GM23338 (cell line): ENCODE data around the gene LACC1. TPM values are rescaled to one million over a fixed set of nuclear protein-coding genes. Genes with fewer than 3 reads are reported as not detected.

Experiments
- ATAC-seq: fragments of 200-7000 bp; cut with Tn5 transposase; 3 replicates; pipeline ENCODE4 v1.9.1; 2020
- DNase-seq: peaks from one replicate; pipeline ENCODE4 v3.0.0-alpha.2; 2015; ENCODE audit warnings: low spot score
- H2AFZ ChIP-seq: fragments of 200-600 bp; sonication (generic); 2 replicates; pipeline ENCODE4 v1.8.0; 2016; ENCODE audit warnings: antibody characterized with exemption, mild to moderate bottlenecking, moderate library complexity
- H3F3A ChIP-seq: fragments of 200-600 bp; sonication (generic); replicated peaks from 2 replicates; pipeline ENCODE4 v1.8.0; 2017; ENCODE audit warnings: antibody characterized with exemption, mixed run types, low read depth
- H3K27ac ChIP-seq: fragments of 200-600 bp; sonication (generic); 2 replicates; pipeline ENCODE4 v1.6.1; 2016; ENCODE audit warnings: low read depth
- H3K27me3 ChIP-seq: fragments of 200-600 bp; sonication (generic); 2 replicates; pipeline ENCODE4 v1.8.0; 2016; ENCODE audit warnings: mild to moderate bottlenecking, mixed run types, moderate library complexity; ENCODE audit not compliant: insufficient read depth
- H3K36me3 ChIP-seq: fragments of 200-600 bp; sonication (generic); 2 replicates; pipeline ENCODE4 v1.8.0; 2016; ENCODE audit warnings: mild to moderate bottlenecking; ENCODE audit not compliant: insufficient read depth
- H3K4me1 ChIP-seq: fragments of 200-600 bp; sonication (generic); 2 replicates; pipeline ENCODE4 v1.8.0; 2016; ENCODE audit warnings: mild to moderate bottlenecking, moderate library complexity; ENCODE audit not compliant: insufficient read depth
- H3K4me2 ChIP-seq: fragments of 200-600 bp; sonication (generic); 2 replicates; pipeline ENCODE4 v1.7.1; 2017; ENCODE audit warnings: mixed run types
- H3K4me3 ChIP-seq: fragments of 200-600 bp; sonication (generic); 2 replicates; pipeline ENCODE4 v1.6.1; 2016; ENCODE audit warnings: mixed run types
- H3K79me2 ChIP-seq: fragments of 200-600 bp; sonication (generic); replicated peaks from 2 replicates; pipeline ENCODE4 v1.8.0; 2017; ENCODE audit warnings: mild to moderate bottlenecking; ENCODE audit not compliant: insufficient read depth
- H3K9me2 ChIP-seq: fragments of 200-600 bp; sonication (generic); 2 replicates; pipeline ENCODE4 v1.8.0; 2017; ENCODE audit not compliant: insufficient read depth
- H4K20me1 ChIP-seq: fragments of 200-600 bp; sonication (generic); replicated peaks from 2 replicates; pipeline ENCODE4 v1.8.0; 2017; ENCODE audit warnings: mild to moderate bottlenecking; ENCODE audit not compliant: insufficient read depth
- H3K27ac Mint-ChIP-seq: 2 replicates; pipeline ENCODE4 v1.8.0; 2020; ENCODE audit warnings: inconsistent platforms, mild to moderate bottlenecking, moderate library complexity, mixed read lengths
- H3K27me3 Mint-ChIP-seq: 3 replicates; pipeline ENCODE4 v1.8.0; 2022; ENCODE audit warnings: low read depth, mild to moderate bottlenecking, moderate library complexity, mixed read lengths, inconsistent platforms; ENCODE audit not compliant: insufficient read depth, poor library complexity
- H3K36me3 Mint-ChIP-seq: 3 replicates; pipeline ENCODE4 v1.8.0; 2021; ENCODE audit warnings: low read depth, mild to moderate bottlenecking, inconsistent platforms, moderate library complexity, mixed read lengths
- H3K4me1 Mint-ChIP-seq: 3 replicates; pipeline ENCODE4 v1.8.0; 2020; ENCODE audit warnings: mild to moderate bottlenecking, inconsistent platforms, mixed read lengths
- H3K4me3 Mint-ChIP-seq: 3 replicates; pipeline ENCODE4 v1.8.0; 2021; ENCODE audit warnings: moderate library complexity, mild to moderate bottlenecking, inconsistent platforms, mixed read lengths
- H3K9me3 Mint-ChIP-seq: 3 replicates; pipeline ENCODE4 v1.8.0; 2020; ENCODE audit warnings: moderate library complexity, mild to moderate bottlenecking, inconsistent platforms, mixed read lengths
- JUNB ChIP-seq: IDR thresholded peaks from one replicate; pipeline ENCODE4 v1.6.1; 2016; ENCODE audit warnings: antibody characterized with exemption; ENCODE audit not compliant: unreplicated experiment
- ZNF331 ChIP-seq: fragments of 250-450 bp; sonication (Bioruptor Pico); IDR thresholded peaks from 2 replicates; pipeline ENCODE4 v1.5.0; 2020; ENCODE audit warnings: low read depth, mild to moderate bottlenecking, moderate library complexity
- polyA plus RNA-seq: library from polyadenylated mRNA; unstranded; fragments of >200 nt; fragmentation: Nextera tagmentation; extraction: Ambion mirVana; gene quantifications from 2 replicates; pipeline ENCODE4 v1.2.1, GENCODE V29; 2016
- total RNA-seq: library from RNA; depleted of rRNA; stranded (reverse); fragments of >200 nt; shearing (Covaris generic); gene quantifications from 2 replicates; pipeline ENCODE4 v1.2.3, GENCODE V29; 2014
- TF ChIP-seq, protein P1 (sequence below), 2 experiments: fragments of 200-600 bp in 1 of 2; sonication (generic) in 1 of 2; conservative IDR thresholded peaks; 2 replicates each; pipeline versions ENCODE4 v1.5.1 to v1.6.1; 2016 to 2017; ENCODE audit warnings: antibody characterized with exemption in 2 of 2, low read depth in 2 of 2, mild to moderate bottlenecking in 2 of 2, moderate library complexity in 1 of 2
- TF ChIP-seq, protein P2 (sequence below): fragments of 250-450 bp; sonication (Bioruptor Pico); IDR thresholded peaks from 2 replicates; pipeline ENCODE4 v1.5.0; 2020; ENCODE audit warnings: mild to moderate bottlenecking, moderate library complexity

LACC1 gene
- total and polyA plus RNA-seq, 2 experiments from 2014 or later = 4.4 to 4.6 TPM

DNA sequence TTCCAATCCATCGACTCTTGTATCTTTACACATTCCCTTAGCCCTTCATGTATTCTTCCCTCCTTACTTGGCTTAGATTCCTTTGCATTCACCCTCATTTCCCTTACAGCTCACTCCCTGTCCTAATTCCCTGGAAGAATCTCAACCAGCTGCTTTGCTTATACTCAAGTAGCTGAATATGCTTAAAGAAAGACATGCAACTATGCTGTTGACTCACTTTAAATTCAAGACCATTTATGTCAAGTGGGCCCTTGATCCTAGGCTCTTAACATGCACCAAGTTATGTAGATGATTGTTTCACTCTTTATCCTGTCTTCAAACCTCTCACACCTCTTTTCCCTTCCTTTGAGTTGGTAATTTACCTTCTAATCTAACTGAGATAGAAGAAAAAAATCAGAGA lies 7.5 kb upstream of the LACC1 start:
- no peaks in the 10 kb centered on the region; the same call in 1 of the 2 replicates for H3K79me2 ChIP-seq
- Mint-ChIP-seq H3K36me3 (no peaks in the 10 kb centered on the region), H3K4me3 (no peak overlapping the region), H3K4me1 (peaks cover 7% of the 10 kb centered on the region; the same call in 2 of the 3 replicates), H3K27ac (no peak overlapping the region), H3K27me3 (no peaks in the 10 kb centered on the region), H3K9me3 (no peaks in the 10 kb centered on the region)
- H3K36me3 ChIP-seq = peaks cover 4% of the 10 kb centered on the region; the same call in 1 of the 2 replicates
- H3K27ac ChIP-seq = no peak overlapping the region
- DNase-seq (peak; percentile 2), ATAC-seq (no peak)
- no peaks in the 10 kb centered on the region for H3K9me2 ChIP-seq
- no peak overlapping the region for H2AFZ ChIP-seq
- H3K4me3 ChIP-seq = no peak overlapping the region
- no peak overlapping the region for H3K4me2 ChIP-seq
- H3K4me1 ChIP-seq = peaks cover 12% of the 10 kb centered on the region
- no peaks in the 10 kb centered on the region for H4K20me1 ChIP-seq
- no peaks in the 10 kb centered on the region for H3K27me3 ChIP-seq
- no peak for TF ChIP-seq JUNB
- no peaks in the 10 kb centered on the region for H3F3A ChIP-seq

DNA sequence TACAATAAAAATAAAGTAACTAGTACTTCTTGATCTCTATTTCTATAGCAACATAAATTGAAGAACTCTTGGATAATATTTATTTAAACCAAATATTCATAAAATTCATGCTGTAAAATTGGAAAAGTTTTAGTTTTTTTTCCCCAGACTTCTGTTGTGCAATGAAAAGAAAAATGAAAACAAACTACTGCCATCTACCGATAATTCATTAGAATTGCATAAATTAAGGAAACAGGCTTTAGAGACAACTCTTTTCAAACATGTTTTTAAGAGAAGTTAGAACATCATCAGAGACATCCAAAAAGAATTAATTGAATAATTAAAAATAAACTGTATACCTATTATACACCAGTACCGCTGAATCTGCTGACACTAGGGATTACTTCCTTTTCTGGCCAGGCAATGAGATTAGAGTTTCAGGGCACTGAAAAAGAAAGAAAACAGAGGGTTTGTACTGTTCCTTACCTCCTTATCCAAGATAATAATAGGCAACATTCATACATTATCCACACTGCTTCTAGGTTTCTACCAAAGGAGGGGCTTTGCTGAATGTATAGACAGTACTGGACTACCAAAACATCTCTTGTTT lies 5.1 kb upstream of the LACC1 start:
- Histone ChIP-seq H4K20me1 (no peaks in the 10 kb centered on the region), H2AFZ (no peak overlapping the region), H3K9me2 (no peaks in the 10 kb centered on the region), H3K27me3 (no peaks in the 10 kb centered on the region), H3K36me3 (peaks cover 4% of the 10 kb centered on the region; the same call in 1 of the 2 replicates), H3F3A (no peaks in the 10 kb centered on the region), H3K79me2 (no peaks in the 10 kb centered on the region; the same call in 1 of the 2 replicates), H3K4me1 (peaks cover 25% of the 10 kb centered on the region), H3K4me2 (no peak overlapping the region), H3K27ac (no peak overlapping the region), H3K4me3 (no peak overlapping the region)
- no peaks in the 10 kb centered on the region for H3K27me3 Mint-ChIP-seq
- ATAC-seq = no peak
- no peaks in the 10 kb centered on the region for H3K36me3 Mint-ChIP-seq
- no peak overlapping the region for H3K4me3 Mint-ChIP-seq
- TF ChIP-seq ZNF331 = no peak
- TF ChIP-seq, protein P1, sequence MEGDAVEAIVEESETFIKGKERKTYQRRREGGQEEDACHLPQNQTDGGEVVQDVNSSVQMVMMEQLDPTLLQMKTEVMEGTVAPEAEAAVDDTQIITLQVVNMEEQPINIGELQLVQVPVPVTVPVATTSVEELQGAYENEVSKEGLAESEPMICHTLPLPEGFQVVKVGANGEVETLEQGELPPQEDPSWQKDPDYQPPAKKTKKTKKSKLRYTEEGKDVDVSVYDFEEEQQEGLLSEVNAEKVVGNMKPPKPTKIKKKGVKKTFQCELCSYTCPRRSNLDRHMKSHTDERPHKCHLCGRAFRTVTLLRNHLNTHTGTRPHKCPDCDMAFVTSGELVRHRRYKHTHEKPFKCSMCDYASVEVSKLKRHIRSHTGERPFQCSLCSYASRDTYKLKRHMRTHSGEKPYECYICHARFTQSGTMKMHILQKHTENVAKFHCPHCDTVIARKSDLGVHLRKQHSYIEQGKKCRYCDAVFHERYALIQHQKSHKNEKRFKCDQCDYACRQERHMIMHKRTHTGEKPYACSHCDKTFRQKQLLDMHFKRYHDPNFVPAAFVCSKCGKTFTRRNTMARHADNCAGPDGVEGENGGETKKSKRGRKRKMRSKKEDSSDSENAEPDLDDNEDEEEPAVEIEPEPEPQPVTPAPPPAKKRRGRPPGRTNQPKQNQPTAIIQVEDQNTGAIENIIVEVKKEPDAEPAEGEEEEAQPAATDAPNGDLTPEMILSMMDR (conservative IDR thresholded peaks at IDR 0.05; ENCODE audit: low read depth in 2 of 2) = peak in 1 of 2 experiments; percentile 68; a peak in 3 of 4 replicates
- no peaks in the 10 kb centered on the region for H3K9me3 Mint-ChIP-seq
- peaks cover 23% of the 10 kb centered on the region for H3K4me1 Mint-ChIP-seq
- H3K27ac Mint-ChIP-seq = no peak overlapping the region
- peak; percentile 31 for DNase-seq

DNA sequence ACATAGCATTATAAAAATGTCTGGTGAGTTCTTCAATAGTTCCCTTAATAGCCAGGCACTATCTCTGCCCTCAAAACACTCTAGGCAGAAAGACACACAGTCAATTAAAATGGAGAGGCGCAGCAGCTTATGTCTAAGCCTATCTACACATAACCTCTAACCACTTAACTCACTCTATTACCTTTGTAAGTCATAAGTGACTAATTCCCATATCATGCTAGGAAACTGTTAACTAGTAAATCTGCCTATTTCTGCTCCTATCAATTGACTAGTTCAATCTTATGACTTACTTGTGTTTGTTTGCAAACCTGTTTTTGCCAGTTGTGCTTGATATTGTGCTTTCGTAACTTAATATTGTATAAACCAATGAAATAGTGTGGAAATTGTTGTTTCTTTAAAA lies 3.3 kb upstream of the LACC1 start:
- no peak overlapping the region for H3K4me3 Mint-ChIP-seq
- Histone ChIP-seq H4K20me1 (no peaks in the 10 kb centered on the region), H3K79me2 (no peaks in the 10 kb centered on the region; the same call in 1 of the 2 replicates), H3K27ac (no peak overlapping the region), H3K4me1 (peaks cover 33% of the 10 kb centered on the region), H3F3A (no peaks in the 10 kb centered on the region), H3K9me2 (no peaks in the 10 kb centered on the region), H3K4me3 (no peak overlapping the region), H3K4me2 (no peak overlapping the region), H3K27me3 (peaks cover 12% of the 10 kb centered on the region), H2AFZ (no peak overlapping the region), H3K36me3 (0 out of 2 replicates have a peak, but pooled peaks cover 3% of the 10 kb centered on the region)
- no peak for DNase-seq
- no peaks in the 10 kb centered on the region for H3K9me3 Mint-ChIP-seq
- H3K4me1 Mint-ChIP-seq = peaks cover 32% of the 10 kb centered on the region
- H3K27ac Mint-ChIP-seq = no peak overlapping the region
- H3K27me3 Mint-ChIP-seq = peaks cover 5% of the 10 kb centered on the region
- ATAC-seq = no peak
- no peaks in the 10 kb centered on the region for H3K36me3 Mint-ChIP-seq
- TF ChIP-seq, protein P2, sequence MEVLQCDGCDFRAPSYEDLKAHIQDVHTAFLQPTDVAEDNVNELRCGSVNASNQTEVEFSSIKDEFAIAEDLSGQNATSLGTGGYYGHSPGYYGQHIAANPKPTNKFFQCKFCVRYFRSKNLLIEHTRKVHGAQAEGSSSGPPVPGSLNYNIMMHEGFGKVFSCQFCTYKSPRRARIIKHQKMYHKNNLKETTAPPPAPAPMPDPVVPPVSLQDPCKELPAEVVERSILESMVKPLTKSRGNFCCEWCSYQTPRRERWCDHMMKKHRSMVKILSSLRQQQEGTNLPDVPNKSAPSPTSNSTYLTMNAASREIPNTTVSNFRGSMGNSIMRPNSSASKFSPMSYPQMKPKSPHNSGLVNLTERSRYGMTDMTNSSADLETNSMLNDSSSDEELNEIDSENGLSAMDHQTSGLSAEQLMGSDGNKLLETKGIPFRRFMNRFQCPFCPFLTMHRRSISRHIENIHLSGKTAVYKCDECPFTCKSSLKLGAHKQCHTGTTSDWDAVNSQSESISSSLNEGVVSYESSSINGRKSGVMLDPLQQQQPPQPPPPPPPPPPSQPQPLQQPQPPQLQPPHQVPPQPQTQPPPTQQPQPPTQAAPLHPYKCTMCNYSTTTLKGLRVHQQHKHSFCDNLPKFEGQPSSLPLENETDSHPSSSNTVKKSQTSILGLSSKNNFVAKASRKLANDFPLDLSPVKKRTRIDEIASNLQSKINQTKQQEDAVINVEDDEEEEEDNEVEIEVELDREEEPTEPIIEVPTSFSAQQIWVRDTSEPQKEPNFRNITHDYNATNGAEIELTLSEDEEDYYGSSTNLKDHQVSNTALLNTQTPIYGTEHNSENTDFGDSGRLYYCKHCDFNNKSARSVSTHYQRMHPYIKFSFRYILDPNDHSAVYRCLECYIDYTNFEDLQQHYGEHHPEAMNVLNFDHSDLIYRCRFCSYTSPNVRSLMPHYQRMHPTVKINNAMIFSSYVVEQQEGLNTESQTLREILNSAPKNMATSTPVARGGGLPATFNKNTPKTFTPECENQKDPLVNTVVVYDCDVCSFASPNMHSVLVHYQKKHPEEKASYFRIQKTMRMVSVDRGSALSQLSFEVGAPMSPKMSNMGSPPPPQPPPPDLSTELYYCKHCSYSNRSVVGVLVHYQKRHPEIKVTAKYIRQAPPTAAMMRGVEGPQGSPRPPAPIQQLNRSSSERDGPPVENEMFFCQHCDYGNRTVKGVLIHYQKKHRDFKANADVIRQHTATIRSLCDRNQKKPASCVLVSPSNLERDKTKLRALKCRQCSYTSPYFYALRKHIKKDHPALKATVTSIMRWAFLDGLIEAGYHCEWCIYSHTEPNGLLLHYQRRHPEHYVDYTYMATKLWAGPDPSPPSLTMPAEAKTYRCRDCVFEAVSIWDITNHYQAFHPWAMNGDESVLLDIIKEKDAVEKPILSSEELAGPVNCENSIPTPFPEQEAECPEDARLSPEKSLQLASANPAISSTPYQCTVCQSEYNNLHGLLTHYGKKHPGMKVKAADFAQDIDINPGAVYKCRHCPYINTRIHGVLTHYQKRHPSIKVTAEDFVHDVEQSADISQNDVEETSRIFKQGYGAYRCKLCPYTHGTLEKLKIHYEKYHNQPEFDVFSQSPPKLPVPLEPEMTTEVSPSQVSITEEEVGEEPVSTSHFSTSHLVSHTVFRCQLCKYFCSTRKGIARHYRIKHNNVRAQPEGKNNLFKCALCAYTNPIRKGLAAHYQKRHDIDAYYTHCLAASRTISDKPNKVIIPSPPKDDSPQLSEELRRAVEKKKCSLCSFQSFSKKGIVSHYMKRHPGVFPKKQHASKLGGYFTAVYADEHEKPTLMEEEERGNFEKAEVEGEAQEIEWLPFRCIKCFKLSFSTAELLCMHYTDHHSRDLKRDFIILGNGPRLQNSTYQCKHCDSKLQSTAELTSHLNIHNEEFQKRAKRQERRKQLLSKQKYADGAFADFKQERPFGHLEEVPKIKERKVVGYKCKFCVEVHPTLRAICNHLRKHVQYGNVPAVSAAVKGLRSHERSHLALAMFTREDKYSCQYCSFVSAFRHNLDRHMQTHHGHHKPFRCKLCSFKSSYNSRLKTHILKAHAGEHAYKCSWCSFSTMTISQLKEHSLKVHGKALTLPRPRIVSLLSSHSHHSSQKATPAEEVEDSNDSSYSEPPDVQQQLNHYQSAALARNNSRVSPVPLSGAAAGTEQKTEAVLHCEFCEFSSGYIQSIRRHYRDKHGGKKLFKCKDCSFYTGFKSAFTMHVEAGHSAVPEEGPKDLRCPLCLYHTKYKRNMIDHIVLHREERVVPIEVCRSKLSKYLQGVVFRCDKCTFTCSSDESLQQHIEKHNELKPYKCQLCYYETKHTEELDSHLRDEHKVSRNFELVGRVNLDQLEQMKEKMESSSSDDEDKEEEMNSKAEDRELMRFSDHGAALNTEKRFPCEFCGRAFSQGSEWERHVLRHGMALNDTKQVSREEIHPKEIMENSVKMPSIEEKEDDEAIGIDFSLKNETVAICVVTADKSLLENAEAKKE (CRISPR knock-in tag) = no peak
